ENCODE results near the gene FHIT. TPM values are rescaled to one million over a fixed set of nuclear protein-coding genes. Genes with fewer than 3 reads are reported as not detected.
"Not testable (repeated sequence)": the region's sequence is repeated elsewhere in the genome, so short reads cannot be mapped to it uniquely, and the experiment has no call there.

Gene FHIT
- total RNA-seq, 2 donors from 2014 or later = 8.7 to 12.7 TPM

DNA sequence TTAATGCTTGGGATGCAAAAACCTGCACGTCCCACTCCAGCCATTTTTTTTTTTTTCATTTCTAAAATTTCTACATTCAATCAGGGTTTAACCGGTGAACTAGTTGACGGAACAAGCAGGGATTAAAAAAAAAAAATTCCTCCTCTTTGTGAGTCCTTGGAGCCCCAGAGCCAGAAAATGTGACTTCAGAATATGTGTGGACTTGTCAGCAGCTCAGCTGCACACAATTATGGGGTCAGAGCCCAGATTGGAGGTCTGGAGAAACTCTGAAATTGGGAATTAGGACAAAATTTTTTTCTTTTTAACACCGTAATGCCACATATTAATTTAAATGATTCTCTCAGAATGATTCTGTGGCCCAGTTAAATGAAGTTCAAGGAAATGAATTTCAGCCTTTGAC is 1280.5 kb downstream of the FHIT start:
- ATAC-seq (peak in 1 of 2 donors; percentile 44), DNase-seq (no peak)
- intact Hi-C loops (cut with DNase I) = no loop called here

DNA sequence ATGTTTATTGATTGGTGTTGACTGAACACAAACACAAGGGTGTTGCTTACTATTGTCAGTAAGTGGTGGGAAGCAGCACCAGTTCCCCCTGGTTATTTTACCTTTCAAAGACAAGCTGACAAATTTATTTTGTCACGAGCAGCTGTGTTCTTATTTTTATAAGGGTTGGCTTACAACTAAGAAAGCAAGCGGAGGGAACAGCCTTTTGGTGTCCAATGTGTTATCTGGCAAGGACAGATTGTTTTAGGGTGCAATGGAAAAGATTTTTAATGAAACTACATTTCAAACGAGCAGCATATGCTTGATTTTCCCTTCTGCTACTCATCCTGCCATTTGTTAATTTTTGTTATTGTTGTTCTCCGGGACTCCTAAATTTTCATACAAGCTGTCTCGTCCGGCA is 1280.9 kb downstream of the FHIT start:
- DNase-seq = no peak
- intact Hi-C loops (cut with DNase I) = no loop called here
- no peak for ATAC-seq

DNA sequence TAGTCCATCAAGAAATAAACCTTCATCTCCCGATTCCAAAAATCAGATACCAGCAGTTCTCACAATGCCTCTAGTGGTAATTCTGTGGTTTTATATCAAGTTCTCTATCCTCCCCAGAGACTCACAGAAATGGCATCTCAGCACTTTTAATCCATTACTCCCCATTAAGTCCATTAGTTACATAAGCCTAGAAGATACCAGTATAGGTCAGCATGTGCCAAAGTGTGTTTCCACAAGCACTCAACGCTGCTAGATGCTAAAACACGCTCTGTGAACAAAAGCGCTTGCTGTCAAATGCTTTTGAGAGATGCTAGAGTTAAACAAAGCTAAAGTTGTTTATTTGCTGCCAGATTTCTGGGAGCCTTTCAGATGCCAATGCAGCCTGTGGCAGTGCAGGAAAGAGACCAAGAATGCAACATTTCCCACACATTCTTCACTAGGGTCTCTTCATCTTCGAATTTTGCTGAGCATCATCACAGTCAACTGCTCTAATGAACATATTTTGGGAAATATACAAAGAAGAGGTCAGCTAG is 1282.7 kb downstream of the FHIT start:
- no peak for DNase-seq
- intact Hi-C loops (cut with DNase I) = no loop called here
- no peak for ATAC-seq

DNA sequence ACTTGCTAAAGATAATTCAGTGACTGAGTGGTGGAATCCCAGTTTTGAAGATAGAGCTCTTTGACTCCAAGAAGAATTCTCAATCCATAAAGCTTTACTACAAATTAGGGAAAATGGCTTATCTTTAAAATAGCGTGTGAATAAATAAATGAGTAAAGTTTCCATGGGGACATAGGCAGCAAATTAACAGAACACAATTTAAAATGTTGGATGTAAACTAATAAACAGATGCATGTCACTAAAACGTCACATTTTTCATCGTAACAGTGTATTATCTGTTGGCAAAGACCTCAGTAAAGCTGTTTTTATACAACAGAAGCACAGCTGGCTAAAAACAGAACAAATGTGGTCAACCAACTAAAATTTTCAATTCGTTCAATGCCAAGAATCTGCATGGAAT is 1287.6 kb downstream of the FHIT start:
- no peak for ATAC-seq

DNA sequence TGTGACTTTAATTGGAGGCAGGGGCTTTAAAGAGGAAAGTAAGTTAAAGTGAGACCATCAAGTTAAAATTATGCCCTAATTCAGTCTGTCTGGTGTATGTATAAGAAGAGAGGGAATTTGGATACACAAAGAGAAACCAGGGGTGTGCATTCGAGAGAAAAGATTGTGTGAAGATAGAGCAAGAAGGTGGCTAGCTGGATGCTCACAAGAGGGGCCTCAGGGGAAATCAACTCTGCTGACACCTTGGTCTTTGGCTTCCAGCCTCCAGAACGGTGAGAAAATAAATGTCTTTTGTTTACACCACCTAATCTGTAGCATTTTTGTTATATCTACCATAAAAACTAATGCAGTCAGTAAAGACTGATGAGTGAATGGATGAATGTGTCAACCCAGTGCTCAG is 1294.1 kb downstream of the FHIT start:
- ATAC-seq (no peak), DNase-seq (no peak)
- intact Hi-C loops (cut with DNase I) = no loop called here

More for the DNA sequence above, 1287.6 kb downstream of the FHIT start:
- no peak for DNase-seq
- intact Hi-C loops (cut with DNase I) = no loop called here

DNA sequence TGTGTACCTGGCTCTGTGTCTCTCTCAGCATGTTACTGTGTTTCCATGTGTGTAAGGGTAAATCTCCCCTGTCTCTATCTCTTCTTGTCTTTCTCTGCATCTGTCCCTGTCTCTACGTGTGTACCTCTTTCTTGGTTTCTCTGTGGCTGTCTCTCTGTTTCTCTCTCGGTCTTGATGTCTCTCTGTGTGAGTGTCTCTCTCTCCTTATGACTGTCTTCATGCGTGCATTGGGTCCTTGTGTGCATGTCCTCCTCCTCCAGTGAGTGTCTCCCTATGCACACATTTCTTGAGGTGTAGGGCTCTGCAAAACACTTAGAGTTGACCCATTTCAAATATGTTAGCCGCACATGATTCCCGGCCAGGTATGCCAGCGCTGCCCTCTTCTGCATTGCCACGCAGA is 1298.1 kb downstream of the FHIT start:
- no peak for DNase-seq
- no peak for ATAC-seq
- intact Hi-C loops (cut with DNase I) = no loop called here

DNA sequence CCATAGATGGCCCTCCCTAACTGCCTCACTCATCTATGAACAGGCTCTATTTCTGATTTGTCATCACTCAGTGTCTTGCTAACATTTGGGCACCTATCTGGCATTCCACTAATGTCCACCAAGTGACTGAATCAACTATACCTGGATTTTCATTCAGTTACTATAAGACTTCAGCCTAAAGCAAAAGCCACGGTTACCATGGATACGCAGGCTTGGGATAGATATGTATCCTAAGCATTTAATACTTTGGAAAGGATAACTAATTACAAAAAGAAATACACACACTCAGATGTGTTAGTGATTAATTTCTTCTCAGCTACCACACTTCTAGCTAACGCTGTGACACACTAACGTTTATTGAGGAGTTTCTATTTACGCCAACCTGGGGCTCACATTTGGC is 1301.9 kb downstream of the FHIT start:
- ATAC-seq = no peak
- intact Hi-C loops (cut with DNase I) = no loop called here
- DNase-seq = no peak

DNA sequence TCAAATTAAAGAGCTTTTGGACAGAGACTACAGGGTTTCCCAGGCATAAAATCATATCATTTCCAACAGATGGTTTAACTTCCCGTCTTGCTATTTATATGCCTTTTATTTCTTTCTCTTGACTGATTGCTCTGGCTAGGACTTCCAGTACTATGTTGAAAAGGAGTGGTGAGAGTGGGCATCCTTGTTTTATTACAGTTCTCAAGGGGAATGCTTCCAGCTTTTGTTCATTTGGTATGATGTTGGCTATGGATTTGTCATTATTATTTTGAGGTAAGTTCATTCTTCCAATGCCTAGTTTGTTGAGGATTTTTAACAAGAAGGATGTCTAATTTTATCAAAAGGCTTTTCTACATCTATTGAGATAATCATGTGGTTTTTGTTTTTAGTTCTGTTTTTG is 1304.9 kb downstream of the FHIT start:
- DNase-seq = no peak
- no peak for ATAC-seq
- intact Hi-C loops (cut with DNase I) = no loop called here

DNA sequence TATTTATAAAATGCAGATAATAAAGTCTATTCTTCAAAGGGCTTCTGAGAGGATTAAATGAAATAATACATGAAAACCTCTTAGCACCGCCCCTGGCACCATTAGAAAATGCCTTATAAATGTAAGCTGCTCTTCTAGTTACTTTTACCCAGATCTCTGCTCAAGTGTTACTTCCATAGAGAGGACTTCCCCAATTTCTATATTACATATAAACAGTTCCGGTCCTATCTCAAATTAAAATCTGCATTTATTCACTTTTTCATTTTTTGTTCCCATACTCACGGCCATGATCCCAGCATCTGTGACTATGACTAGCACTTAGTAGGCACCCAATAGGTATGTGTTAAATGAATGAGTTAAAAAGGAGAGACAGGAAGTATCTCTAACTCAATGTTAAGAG is 1310.5 kb downstream of the FHIT start:
- ATAC-seq (no peak), DNase-seq (no peak)
- intact Hi-C loops (cut with DNase I) = no loop called here

DNA sequence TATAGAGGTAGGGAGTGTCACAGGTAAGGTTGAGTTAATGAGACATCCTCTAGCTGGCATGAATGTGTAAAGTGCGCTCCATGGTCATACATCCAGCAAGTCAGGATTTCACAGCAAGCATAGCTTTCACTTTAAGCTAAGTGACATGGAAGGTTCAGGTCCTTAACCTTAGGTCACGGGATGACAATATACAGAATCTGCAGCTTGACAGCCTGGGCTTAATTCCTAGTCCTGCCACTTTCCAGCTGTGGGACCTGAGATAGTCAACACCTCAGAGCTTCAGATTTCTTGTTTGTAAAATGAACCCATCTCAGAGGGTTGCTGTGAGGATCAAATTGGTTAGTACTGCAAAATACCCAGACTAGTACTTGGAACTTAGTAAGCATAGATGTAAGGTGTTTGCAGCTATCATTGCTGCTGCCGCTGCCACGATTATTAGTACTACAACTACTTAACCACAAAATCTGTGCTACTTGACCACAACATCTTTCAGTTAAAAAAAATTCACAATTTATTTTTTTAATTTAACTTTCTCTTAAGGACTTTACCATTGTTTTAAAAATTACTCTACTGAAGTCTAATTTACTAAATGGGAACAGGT is 1311.3 kb downstream of the FHIT start:
- ATAC-seq = peak in 1 of 2 donors; percentile 33
- intact Hi-C loops (cut with DNase I) = no loop called here
- DNase-seq = no peak

DNA sequence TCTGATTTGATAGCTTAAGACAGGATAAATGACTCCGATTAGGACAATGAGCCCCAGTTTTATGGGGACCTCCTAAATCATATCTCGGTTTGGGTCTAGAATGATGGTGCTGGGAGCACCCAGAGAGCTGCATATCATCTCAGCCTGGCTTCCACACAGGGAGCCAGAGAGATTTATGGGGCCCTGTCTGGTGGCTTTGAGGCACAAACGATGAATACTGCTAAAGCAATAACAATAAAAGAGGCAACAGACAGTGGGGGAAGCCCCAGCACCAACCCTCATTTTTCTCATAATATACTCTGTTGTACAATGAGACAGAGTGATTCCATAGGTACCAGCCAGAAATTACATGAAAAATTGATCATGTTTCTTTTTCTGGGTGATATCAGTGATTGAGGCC is 1312.4 kb downstream of the FHIT start:
- ATAC-seq = no peak
- intact Hi-C loops (cut with DNase I) = no loop called here
- no peak for DNase-seq

DNA sequence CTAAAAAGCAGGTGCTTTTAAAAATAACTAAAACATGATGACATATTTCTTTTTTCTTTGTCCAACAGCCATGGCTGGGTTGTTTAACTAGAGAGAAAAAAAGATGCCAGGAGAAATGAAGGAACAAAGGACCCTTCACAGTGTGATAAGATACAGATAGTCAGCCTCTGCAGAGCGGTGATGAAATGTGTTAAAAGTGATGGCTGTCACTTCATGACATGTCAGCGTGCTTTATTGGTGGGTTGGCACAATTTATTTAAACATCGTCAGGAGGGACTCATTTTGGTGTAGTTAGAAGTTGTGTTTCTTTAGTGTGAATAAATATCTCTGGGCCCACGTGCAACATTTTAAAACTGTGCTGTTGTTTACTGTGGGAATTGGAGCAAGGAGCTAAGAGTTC is 1314.1 kb downstream of the FHIT start:
- intact Hi-C loops (cut with DNase I) = no loop called here
- peak in 1 of 2 donors; percentile 59 for ATAC-seq

DNA sequence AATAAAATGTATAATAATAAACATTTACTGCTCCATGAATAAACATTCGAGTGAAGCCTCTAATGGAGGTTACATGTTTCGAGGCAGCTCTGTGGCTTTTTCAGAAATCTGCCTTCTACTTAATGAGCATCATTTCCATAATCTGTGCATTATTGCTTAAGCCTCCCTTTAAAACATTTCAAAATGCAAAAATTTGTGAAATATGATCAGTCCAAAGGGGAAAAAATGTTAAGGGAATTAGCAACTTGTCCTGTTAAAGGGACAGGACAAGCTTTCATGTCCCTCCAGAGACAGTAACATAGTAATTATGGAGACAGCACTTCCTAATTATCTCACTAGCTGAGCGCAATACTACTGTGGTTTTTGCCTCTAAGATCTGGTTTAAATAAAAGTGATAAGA is 1314.8 kb downstream of the FHIT start:
- no peak for DNase-seq
- intact Hi-C loops (cut with DNase I) = no loop called here
- ATAC-seq = no peak

More for the DNA sequence above, 1314.1 kb downstream of the FHIT start:
- no peak for DNase-seq

DNA sequence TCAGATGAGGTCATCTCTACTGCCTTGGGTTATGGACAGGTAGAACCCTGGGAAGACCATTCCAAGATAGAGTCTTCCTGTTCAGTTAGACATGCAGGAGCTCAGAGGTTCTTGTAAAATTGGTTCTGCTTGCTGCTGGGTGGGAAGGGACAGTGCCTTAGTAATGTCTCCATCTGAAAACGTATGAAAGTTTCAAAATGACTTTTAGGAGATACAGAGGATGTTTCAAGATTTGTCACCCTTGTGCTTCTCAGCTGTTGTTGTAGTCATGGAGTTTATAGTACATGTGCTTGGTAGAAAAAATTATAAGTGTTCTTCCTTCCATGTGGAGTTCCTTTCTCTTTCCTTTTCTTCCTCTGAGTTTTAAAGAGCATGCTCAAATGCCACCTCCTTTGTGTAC is 1316.2 kb downstream of the FHIT start:
- intact Hi-C loops (cut with DNase I) = no loop called here
- DNase-seq (no peak), ATAC-seq (no peak)

DNA sequence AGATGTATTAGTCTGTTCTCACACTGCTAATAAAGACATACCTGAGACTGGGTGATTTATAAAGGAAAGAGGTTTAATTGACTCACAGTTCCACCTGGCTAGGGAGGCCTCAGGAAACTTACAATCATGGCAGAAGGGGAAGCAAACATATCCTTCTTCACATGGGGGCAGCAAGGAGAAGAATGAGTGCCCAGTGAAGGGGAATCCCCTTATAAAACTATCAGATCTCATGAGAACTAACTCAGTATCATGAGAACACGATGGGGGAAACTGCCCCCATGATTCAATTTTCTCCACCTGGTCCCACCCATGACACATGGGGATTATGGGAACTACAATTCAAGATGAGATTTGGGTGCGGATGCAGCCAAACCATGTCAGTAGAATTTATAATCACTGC is 1316.7 kb downstream of the FHIT start:
- ATAC-seq; intact Hi-C loops (cut with DNase I): not testable (repeated sequence)

DNA sequence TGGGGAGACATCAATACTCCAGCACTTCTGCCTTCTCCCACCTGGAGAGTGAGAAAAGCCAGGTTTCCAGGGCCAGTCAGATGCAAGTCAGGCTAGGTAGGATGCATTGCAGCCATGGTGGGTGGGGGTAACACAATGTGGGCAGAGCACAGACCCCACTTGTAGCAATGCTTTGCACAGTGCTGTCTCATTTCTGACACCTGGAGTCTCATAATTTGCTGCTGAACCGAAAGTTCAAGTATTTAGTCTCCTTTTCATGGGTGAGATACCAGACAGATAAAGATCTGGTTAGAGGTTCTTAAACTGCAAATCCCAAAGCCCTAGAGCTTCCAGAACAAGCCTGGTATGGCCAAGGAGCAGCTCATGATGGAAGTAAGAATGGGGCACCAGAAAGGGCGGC is 1321.1 kb downstream of the FHIT start:
- intact Hi-C loops (cut with DNase I) = no loop called here
- DNase-seq = no peak
- no peak for ATAC-seq

More for the DNA sequence above, 1316.7 kb downstream of the FHIT start:
- DNase-seq = not testable (repeated sequence)

DNA sequence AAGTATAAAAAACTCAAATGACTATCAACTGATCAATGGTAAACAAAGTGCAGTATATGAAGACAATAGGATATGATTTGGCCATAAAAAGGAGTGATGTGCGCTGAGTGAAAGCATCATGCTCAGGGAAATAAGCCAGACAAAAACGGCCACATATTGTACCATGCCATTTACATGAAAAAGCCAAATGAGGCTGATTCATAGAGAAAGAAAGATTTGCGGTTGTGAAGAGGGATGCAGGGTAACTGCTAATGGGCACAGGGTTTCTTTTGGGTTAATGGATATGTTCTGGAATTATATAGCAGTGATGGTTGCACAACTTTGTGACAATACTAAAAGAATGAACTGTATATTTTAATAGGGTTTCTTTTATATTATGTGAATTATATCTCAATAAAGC is 1324.2 kb downstream of the FHIT start:
- DNase-seq = no peak
- no peak for ATAC-seq
- intact Hi-C loops (cut with DNase I) = no loop called here

DNA sequence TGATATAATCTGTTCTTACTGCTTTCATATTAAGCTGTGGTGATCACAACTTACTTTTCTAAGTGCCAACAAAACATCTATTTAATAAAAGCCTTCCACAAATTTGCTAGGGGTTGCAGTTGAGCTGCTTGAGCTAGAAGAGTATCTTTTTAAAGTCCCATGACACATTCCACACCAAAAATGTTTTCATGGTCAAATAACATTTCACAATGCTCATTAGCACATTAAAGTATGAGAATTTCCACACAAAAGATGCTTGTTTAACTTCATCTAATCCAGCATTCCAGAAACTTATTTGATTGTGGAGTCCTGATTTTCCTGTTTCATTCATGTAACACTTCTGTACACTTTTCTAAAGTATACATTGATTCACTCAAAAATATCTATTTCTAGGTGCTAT is 1325.3 kb downstream of the FHIT start:
- intact Hi-C loops (cut with DNase I) = no loop called here
- no peak for ATAC-seq
- no peak for DNase-seq

DNA sequence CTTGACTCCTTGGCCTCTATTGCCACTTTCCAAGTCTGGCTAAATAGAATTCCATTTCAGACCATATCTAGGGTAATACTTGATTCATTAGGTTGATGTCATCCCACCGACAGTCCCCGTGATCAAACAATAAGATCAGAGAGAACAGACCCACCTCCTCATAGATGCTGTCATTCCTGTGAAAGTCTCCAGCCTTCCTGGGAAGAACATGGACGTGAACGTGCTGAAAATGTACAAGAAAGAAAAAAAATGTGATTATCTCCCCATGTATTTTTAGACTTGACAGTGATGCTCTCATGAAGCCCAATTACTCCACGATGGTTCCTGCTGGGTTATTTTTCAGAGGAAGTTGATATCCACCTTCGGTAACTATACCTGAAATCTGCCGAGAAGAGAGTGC is 1329.1 kb downstream of the FHIT start:
- ATAC-seq (no peak), DNase-seq (no peak)
- intact Hi-C loops (cut with DNase I) = no loop called here

DNA sequence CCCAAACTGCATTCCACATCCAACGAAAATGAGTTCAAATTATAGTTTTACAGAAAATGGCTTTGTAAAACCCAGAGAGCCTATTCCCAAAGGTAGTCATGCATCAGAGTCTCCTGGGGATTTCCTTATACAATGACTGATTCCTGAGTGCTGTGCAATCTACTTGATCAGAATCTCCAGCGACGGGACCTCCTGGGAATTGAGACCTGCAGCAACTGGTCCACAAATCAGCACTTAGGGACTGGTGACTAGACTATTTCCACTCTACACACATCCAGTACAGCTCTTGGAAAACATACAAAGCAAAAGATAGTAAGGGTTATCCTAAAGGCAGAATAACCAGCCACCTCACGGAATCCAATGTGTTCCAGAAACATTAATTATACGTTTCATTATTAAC is 1330.4 kb downstream of the FHIT start:
- ATAC-seq = no peak
- DNase-seq = no peak
- intact Hi-C loops (cut with DNase I) = no loop called here

DNA sequence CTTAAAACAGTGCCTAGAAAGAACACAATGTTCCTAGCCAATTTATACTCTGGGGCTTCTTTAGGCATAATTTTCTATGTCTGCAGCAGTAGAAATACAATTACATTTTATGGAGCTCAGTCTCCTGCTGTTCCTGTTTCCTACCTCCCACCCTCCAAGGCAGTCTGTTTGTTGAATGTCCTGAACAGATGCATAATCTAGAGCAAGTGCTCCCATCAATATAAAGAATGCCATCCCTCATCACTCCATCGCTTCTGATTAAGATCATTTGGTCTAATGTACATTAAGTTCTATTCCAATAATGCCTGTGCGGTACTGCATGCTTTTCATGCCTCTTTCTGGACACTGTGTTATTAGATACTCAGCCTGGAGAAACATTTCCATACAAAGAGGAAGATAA is 1331.7 kb downstream of the FHIT start:
- intact Hi-C loops (cut with DNase I) = no loop called here
- DNase-seq (no peak), ATAC-seq (no peak)

DNA sequence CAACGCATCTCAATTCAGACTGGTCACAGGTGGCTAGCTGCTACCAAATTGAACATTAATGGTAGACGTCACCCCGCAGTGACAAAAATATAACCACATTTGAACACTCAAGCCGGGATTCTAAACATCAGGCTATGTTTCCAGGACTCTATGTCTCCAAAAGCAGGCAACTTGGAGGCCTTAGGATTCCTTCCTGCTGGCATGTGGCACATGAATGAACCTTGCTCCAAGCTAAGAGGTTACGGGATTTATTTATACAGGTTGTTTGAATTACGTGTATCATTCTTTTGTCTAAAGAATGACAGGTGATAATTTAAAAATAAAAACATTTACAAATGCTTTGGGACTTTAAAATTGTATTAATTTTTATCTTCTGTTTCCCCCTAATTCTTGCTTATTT is 1337.0 kb downstream of the FHIT start:
- ATAC-seq (no peak), DNase-seq (no peak)
- intact Hi-C loops (cut with DNase I) = no loop called here

Data from left cardiac atrium (tissue), 4 donors.